Measurements from ENCODE around the gene CHURC1.
"Not testable (repeated sequence)": the region's sequence is repeated elsewhere in the genome, so short reads cannot be mapped to it uniquely, and the experiment has no call there.

The CHURC1 gene

DNA sequence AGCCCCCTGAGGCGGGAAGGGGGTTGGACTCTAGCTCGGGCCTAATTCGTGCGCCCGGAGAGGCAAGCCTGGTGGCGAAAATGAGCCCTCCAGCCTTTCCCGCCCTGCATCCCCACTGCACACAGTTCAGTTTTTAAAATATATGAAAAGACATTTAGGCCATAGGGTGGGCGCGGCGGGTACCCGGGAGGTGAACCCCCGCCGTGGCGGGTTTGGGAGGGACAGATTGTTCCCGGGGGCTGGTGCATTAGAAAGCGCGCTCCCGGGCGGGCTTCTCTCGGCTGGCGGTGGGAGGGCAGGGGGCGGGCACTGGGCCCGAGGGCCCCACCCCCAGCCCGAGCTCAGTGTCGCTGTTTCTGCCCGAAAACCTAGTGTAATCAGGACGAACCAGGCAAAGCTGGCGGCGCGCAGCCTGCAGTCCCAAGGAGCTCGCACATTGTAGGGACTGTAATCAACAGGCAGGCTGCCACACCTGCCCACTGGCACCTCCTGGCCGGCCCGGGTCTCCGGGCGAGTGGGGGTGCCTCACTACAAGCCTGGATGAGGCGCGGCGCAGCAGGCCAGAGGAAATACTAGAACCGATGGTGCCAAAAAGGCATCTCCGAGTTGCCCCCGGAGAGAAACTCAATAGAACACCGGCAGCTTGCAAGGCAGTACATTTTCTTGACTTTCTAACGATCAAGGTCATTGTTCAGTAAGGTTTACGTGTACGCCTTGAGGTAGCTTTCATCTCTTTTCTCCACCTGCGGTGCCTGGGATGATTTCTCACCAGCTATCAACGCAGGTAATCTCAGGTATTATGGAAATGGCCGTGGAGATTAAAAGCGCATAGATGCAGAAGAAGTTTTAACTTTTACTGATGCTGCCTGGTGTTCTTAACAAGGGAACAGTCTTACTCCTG, 33.8 kb upstream of the CHURC1 start:
- peak; percentile 95 to 97 for DNase-seq
- TF ChIP-seq GATA1 (IDR thresholded peaks at IDR 0.05; ENCODE audit: low read depth, low read length) (no peak), POLR2A (IDR thresholded peaks at IDR 0.05; ENCODE audit: low read length) (peak; percentile 96)

DNA sequence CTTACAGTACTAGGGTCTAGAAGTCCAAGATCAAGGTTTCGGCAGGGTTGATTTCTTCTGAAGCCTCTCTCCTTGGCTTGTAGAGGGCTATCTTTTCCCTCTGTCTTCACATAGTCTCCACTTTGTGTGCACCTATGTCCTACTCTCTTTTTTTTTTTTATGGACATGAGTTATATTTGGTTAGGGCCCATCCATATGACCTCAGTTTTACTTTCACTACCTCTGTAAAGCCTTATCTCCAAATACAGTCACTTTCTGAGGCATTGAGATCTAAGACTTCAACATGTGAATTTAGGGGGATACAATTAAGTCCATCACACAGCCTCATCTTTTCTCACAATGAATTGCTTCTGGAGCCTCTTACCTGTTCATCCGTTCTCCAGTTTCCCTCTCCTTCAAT, 28.7 kb upstream of the CHURC1 start:
- DNase-seq: peak; percentile 74 to 88
- TF ChIP-seq POLR2A (IDR thresholded peaks at IDR 0.05; ENCODE audit: low read length): peak; percentile 17
- TF ChIP-seq GATA1 (IDR thresholded peaks at IDR 0.05; ENCODE audit: low read depth, low read length): no peak

DNA sequence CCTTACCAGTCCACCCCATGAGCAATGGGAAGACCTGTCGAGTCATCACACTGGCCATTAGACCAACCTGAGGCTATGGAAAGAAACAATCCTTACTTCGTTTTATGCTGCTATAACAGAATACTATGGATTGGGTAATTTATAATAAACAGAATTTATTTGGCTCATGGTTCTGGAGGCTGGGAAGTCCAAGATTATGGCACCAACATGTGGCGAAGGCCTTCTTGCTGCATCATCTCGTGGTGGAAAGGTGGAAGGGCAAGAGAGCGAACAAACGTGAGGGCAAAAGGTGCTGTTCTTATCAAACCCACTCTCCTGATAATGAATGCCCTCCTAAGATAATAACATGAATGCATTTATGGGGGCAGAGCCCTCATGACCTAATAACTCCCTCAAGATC, 24.9 kb upstream of the CHURC1 start:
- DNase-seq: no peak
- TF ChIP-seq GATA1 (IDR thresholded peaks at IDR 0.05; ENCODE audit: low read depth, low read length): no peak

DNA sequence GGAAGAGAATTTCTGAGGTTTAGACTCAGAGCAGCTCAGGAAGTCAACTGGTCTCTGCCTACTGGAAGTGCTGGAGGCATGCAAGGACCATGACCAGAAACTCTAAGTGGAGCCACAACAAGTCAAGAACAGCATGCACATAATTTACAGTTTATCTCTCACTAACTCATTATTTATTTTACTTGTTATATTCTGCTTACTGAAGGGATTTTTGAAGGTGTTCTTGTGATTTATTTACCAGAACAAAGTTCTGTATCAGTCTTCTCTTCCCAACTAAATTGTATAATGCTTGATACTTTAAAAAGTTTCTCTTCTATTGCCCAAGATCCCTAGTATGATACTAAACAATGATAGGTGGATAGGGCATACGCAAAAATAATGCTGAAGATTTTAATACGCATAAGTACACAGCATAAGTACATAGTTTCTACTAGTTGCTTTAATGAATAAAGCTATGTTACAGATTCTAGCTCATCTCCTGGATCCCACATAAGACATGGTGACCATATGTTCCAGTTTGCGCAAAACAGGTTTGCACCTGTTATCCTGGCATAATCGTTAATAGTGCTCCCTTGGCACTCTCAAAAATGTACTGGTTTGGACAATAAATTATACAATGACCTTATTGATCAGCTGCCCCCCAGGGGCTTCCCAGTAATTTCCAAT, 22.9 kb upstream of the CHURC1 start:
- DNase-seq: no peak
- no peak for TF ChIP-seq POLR2A (IDR thresholded peaks at IDR 0.05; ENCODE audit: low read length)

DNA sequence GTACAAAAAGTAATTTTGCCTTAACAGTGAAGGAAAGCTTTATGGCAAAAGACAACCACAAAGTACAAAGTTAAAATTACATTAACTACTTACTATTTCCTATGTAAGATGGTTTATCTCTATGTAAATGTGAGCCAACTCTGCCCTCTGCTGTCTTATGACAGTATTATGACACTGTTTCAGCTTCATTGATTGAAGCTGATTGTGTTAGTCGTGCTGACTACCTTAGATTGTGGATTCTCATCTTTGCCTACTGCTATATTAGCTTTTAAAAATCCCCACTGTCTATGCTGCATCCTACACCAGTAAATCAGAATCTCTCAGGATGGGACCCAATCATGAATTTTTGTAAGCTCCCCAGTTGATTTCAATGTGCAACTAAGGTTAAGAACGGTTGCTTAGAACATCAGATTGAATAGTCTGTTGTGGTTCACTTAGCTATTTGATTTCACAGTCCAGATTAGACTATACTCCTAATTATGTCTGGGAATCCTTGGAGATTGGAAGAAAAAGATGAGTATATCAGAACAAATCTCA, 22.3 kb upstream of the CHURC1 start:
- peak; percentile 85 to 90 for DNase-seq
- TF ChIP-seq GATA1 (IDR thresholded peaks at IDR 0.05; ENCODE audit: low read depth, low read length): no peak
- no peak for TF ChIP-seq POLR2A (IDR thresholded peaks at IDR 0.05; ENCODE audit: low read length)

DNA sequence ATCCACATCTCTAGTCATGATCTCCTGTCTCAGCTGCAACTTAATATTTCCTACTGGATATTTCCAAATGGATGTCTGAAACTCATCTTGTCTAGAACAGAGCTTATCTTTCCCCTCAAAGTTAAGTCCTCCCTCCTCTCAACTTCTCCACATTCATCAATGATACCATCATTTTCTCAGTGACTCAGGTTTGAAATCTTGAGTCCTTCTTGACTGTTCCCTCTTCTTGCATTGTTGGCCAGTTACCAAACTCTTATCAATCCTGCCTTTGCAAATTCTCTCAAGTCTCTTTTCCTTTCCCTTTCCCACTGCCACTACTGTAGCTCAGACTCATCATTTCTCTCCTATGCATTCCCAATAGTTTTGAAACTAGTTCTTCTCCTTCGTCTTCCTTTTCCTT, 14.3 kb upstream of the CHURC1 start:
- peak; percentile 43 to 57 for DNase-seq

DNA sequence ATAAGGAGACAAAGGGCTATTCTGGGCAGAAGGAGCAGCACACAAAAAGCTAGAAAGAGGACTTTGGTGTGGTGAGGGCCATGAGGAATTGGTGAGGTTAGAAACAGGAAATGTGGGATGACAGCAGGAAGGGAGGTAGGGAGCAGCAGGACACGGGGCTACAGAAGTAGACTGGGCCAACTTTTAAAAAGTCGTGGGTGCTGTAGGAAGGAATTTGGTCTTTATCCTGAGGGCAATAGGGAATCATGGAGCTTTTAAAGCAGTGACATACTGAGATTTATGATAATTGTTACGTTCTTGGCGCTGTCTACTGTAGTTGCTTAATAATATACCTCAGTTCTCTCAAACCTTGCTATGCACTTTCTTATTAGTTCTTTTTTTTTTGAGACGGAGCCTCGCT, 8.2 kb upstream of the CHURC1 start:
- no peak for DNase-seq
- TF ChIP-seq POLR2A (IDR thresholded peaks at IDR 0.05; ENCODE audit: low read length): no peak
- TF ChIP-seq GATA1 (IDR thresholded peaks at IDR 0.05; ENCODE audit: low read depth, low read length): no peak

More for the DNA sequence above, 14.3 kb upstream of the CHURC1 start:
- TF ChIP-seq GATA1 (IDR thresholded peaks at IDR 0.05; ENCODE audit: low read depth, low read length): no peak
- no peak for TF ChIP-seq POLR2A (IDR thresholded peaks at IDR 0.05; ENCODE audit: low read length)

DNA sequence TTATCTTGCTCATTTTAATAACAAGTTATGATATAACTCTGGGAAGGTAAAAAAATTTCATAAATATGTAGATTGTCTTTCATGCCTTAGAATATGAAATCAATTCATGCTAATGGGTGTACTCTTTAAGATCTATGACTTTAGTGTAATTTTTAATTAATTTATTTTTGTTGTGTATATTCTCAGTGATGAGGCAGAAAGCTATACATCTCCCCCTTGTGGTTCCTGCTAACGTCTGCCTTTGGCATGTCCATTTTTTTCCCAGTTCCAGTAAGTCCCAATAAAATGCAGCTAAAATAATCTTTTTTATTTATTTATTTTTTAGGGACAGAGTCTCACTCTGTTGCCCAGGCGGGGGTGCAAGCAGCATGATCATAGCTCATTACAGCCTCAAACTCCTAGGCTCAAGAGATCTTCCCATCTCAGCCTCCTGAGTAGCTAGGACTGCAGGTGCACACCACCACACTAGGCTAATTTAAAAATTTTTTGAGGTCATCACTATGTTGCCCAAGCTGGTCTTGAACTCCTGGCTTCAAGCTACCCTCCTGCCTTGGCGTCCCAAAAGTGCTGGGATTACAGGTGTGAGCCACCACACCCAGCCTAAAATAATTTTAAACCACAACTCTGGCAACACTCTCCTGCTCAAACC, 3.3 kb upstream of the CHURC1 start:
- DNase-seq: peak; percentile 22 to 43
- no peak for TF ChIP-seq GATA1 (IDR thresholded peaks at IDR 0.05; ENCODE audit: low read depth, low read length)
- no peak for TF ChIP-seq POLR2A (IDR thresholded peaks at IDR 0.05; ENCODE audit: low read length)

DNA sequence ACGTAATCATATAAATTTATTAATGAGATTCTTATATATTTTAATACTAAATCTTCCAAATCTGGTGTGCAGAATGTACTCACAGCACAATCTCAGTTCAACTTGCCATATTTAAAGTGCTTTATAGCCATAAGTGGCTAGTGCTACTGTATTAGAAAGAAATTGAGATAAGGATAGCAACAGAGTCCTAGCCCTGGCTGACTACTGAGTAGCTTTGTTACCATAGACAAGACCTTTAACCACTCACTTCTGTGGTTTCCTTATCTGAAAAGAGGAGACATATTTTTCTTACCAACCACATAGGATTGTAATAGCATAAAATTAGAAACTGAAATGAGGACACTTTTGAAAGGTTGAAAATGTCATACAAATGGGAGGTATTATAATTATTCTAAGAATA, 2.0 kb upstream of the CHURC1 start:
- TF ChIP-seq GATA1 (IDR thresholded peaks at IDR 0.05; ENCODE audit: low read depth, low read length): no peak
- TF ChIP-seq POLR2A (IDR thresholded peaks at IDR 0.05; ENCODE audit: low read length): no peak
- peak; percentile 10 to 47 for DNase-seq

DNA sequence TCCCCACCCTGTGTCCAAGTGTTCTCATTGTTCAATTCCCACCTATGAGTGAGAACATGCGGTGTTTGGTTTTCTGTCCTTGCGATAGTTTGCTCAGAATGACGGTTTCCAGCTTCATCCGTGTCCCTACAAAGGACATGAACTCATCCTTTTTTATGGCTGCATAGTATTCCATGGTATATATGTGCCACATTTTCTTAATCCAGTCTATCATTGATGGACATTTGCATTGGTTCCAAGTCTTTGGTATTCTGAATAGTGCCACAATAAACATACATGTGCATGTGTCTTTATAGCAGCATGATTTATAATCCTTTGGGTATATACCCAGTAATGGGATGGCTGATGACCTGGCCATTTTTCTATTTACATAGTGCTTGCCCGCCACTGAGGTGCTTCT, 778 bp upstream of the CHURC1 start:
- not testable (repeated sequence) for DNase-seq

DNA sequence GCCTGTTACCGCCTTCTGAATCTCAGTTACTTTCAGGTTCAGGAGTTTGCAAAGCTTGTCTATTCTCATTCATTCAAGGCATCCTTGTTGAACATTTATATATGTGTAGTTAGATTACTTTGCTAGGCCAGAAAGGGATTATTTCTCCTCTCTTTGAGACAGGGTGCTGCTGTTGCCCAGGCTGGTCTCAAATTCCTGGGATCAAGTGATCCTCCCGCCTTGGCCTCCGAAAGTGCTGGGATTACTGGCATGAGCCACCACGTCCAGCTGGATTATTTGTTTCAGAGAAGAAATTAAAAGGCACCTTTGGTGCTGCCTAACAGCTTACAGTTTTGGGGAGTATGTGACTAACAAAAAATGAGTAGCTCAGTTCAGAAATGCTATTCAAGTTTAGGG, 772 bp downstream of the CHURC1 start:
- DNase-seq: no peak
- TF ChIP-seq GATA1 (IDR thresholded peaks at IDR 0.05; ENCODE audit: low read depth, low read length) (no peak), POLR2A (IDR thresholded peaks at IDR 0.05; ENCODE audit: low read length) (no peak)

DNA sequence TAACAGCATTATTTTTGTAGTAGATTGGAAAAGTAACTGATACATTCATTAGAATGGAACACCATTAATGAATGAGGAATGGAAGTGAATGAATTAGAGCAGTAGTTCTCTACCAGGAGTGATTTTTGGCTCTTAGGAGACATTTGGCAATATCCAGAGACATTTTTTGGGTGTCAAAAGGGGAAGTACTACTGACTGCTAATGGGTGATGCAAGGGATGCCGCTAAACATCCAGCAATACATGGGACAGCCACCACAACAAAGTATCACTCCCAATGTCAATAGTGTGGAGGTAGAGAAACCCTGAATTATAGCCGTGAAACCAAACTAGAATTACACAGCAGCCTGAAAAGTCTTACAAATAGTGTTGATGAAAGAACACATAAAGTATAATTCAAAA, 1.5 kb downstream of the CHURC1 start:
- DNase-seq: peak in 1 of 2 experiments; percentile 15
- no peak for TF ChIP-seq POLR2A (IDR thresholded peaks at IDR 0.05; ENCODE audit: low read length)
- no peak for TF ChIP-seq GATA1 (IDR thresholded peaks at IDR 0.05; ENCODE audit: low read depth, low read length)

DNA sequence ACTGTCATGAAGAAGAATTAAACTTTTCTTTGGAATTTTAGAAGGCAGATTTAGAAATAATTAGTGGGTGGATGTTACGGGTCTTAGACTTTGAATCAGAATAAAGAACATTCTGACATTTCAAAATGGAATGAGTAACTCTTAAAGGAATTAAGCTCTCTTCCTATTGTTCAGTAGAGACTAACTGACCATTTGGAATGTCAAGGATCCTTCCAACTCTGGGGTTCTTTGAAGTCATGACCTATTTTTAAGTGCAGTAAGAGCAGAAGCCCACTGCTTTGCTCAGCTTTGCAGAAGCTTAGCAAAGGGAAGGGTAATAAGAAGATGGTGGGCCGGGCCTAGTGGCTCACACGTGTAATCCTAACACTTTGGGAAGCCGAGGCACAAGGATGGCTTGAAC, 4.0 kb downstream of the CHURC1 start:
- no peak for DNase-seq
- TF ChIP-seq POLR2A (IDR thresholded peaks at IDR 0.05; ENCODE audit: low read length) (no peak), GATA1 (IDR thresholded peaks at IDR 0.05; ENCODE audit: low read depth, low read length) (no peak)

DNA sequence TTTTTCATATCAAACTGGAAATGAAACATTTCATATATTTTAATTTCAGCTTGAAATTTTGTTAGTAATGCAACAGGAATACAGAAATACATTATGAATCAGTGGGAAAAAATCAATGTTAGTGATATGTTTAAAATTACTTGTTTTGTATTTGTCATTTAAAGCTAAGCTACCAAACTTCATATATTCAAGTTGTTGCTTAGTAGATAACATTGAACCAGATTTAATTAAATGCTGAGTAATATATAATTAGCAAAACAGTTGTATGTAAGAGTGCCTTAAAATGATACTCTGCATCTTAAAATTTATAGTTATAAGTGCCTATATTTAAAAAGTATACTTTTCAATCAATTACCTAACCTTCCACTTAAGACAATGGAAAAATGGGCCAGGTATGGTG, 5.0 kb downstream of the CHURC1 start:
- DNase-seq: no peak
- TF ChIP-seq GATA1 (IDR thresholded peaks at IDR 0.05; ENCODE audit: low read depth, low read length) (no peak), POLR2A (IDR thresholded peaks at IDR 0.05; ENCODE audit: low read length) (no peak)
